OCI-LY1 (cell line): ENCODE measurements around the gene FGGY.

Experiments
- H2AFZ ChIP-seq: fragments of 200-600 bp; sonication (generic), shearing (Covaris generic); 2 replicates; pipeline ENCODE4 v1.6.0; 2014; ENCODE audit warnings: antibody characterized with exemption, mild to moderate bottlenecking, low read length
- H3F3A ChIP-seq: fragments of 200-600 bp; sonication (generic), shearing (Covaris generic); 2 replicates; pipeline ENCODE4 v1.6.0; 2014; ENCODE audit warnings: mild to moderate bottlenecking, antibody characterized with exemption, low read length, moderate library complexity; ENCODE audit not compliant: insufficient read depth
- H3K27ac ChIP-seq: fragments of 200-600 bp; sonication (generic); 2 replicates; pipeline ENCODE4 v1.5.1; 2014; ENCODE audit warnings: low read length, mixed run types, mild to moderate bottlenecking, low read depth; ENCODE audit not compliant: poor library complexity, severe bottlenecking
- H3K27me3 ChIP-seq: fragments of 200-600 bp; sonication (generic); 2 replicates; pipeline ENCODE4 v1.6.0; 2014; ENCODE audit warnings: antibody characterized with exemption, mild to moderate bottlenecking, low read length, moderate library complexity; ENCODE audit not compliant: insufficient read depth
- H3K36me3 ChIP-seq: fragments of 200-600 bp; sonication (generic); 2 replicates; pipeline ENCODE4 v1.6.1; 2014; ENCODE audit warnings: mild to moderate bottlenecking, antibody characterized with exemption, low read length, moderate library complexity, mixed read lengths; ENCODE audit not compliant: insufficient read depth
- H3K4me1 ChIP-seq: fragments of 200-600 bp; sonication (generic); 2 replicates; pipeline ENCODE4 v1.5.1; 2014; ENCODE audit warnings: mild to moderate bottlenecking, low read length, moderate library complexity; ENCODE audit not compliant: insufficient read depth, severe bottlenecking
- H3K4me2 ChIP-seq: fragments of 200-600 bp; sonication (generic), shearing (Covaris generic); 2 replicates; pipeline ENCODE4 v1.6.1; 2014; ENCODE audit warnings: low read length
- H3K4me3 ChIP-seq: fragments of 200-600 bp; sonication (generic); 2 replicates; pipeline ENCODE4 v1.5.1; 2014; ENCODE audit warnings: low read length, low read depth, mild to moderate bottlenecking, mixed read lengths; ENCODE audit not compliant: poor library complexity, severe bottlenecking
- H3K79me2 ChIP-seq: fragments of 200-600 bp; shearing (Covaris generic); 2 replicates; pipeline ENCODE4 v1.6.1; 2016; ENCODE audit warnings: mixed run types, low read length, mixed read lengths; ENCODE audit not compliant: insufficient read depth
- H3K9ac ChIP-seq: fragments of 200-600 bp; sonication (generic), shearing (Covaris generic); 2 replicates; pipeline ENCODE4 v1.6.1; 2014; ENCODE audit warnings: mild to moderate bottlenecking, low read length, mixed read lengths
- H3K9me2 ChIP-seq: fragments of 200-600 bp; sonication (generic), shearing (Covaris generic); 2 replicates; pipeline ENCODE4 v1.6.1; 2014; ENCODE audit warnings: low read depth, mild to moderate bottlenecking, low read length, mixed read lengths
- H3K9me3 ChIP-seq: fragments of 200-600 bp; shearing (Covaris generic); 2 replicates; pipeline ENCODE4 v1.6.1; 2014; ENCODE audit warnings: low read length, mixed read lengths
- H4K20me1 ChIP-seq: fragments of 200-600 bp; sonication (generic), shearing (Covaris generic); 2 replicates; pipeline ENCODE4 v1.6.0; 2016; ENCODE audit warnings: mild to moderate bottlenecking, low read length; ENCODE audit not compliant: insufficient read depth
- EZH2 ChIP-seq: fragments of 200-600 bp; sonication (generic), shearing (Covaris generic); IDR thresholded peaks from 2 replicates; pipeline ENCODE4 v1.8.0; 2017; ENCODE audit warnings: borderline replicate concordance, mixed run types, mild to moderate bottlenecking, antibody characterized with exemption, low read length, moderate library complexity, mixed read lengths
- TF ChIP-seq, protein P1 (sequence below): fragments of 200-600 bp; sonication (generic), shearing (Covaris generic); IDR thresholded peaks from 2 replicates; pipeline ENCODE4 v1.5.1; 2017; ENCODE audit warnings: mild to moderate bottlenecking, antibody characterized with exemption, low read length, moderate library complexity, mixed read lengths

FGGY gene

DNA sequence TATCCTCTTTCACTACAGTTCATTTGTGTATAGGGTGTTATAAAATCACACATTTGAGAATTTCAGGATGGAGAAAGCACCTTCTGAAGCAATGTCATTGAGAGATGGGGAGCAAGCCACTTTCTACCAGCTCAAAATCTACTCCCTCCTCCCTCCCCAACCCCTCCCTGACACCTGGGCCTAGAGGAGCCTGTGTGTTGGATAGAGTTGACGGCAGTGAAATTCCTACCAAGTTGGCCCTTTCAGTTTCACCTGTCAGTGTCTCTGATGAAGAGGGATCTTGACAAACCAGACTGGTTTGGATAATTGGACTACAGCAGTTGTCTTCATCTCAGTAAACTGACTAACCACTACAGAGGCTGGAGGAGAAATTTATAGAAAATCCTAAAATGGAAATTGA lies 392.8 kb downstream of the FGGY start:
- Histone ChIP-seq H3K4me1 (no peaks in the 10 kb centered on the region), H3K79me2 (no peaks in the 10 kb centered on the region), H3K9ac (no peak overlapping the region), H3K27ac (no peak overlapping the region), H3K36me3 (no peaks in the 10 kb centered on the region), H3K9me2 (no peaks in the 10 kb centered on the region), H3K27me3 (no peaks in the 10 kb centered on the region), H3K4me2 (no peak overlapping the region), H3F3A (no peaks in the 10 kb centered on the region), H4K20me1 (no peaks in the 10 kb centered on the region), H3K4me3 (no peak overlapping the region), H2AFZ (no peak overlapping the region), H3K9me3 (no peaks in the 10 kb centered on the region)
- TF ChIP-seq EZH2: no peak
- TF ChIP-seq, protein P1, sequence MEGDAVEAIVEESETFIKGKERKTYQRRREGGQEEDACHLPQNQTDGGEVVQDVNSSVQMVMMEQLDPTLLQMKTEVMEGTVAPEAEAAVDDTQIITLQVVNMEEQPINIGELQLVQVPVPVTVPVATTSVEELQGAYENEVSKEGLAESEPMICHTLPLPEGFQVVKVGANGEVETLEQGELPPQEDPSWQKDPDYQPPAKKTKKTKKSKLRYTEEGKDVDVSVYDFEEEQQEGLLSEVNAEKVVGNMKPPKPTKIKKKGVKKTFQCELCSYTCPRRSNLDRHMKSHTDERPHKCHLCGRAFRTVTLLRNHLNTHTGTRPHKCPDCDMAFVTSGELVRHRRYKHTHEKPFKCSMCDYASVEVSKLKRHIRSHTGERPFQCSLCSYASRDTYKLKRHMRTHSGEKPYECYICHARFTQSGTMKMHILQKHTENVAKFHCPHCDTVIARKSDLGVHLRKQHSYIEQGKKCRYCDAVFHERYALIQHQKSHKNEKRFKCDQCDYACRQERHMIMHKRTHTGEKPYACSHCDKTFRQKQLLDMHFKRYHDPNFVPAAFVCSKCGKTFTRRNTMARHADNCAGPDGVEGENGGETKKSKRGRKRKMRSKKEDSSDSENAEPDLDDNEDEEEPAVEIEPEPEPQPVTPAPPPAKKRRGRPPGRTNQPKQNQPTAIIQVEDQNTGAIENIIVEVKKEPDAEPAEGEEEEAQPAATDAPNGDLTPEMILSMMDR: no peak

DNA sequence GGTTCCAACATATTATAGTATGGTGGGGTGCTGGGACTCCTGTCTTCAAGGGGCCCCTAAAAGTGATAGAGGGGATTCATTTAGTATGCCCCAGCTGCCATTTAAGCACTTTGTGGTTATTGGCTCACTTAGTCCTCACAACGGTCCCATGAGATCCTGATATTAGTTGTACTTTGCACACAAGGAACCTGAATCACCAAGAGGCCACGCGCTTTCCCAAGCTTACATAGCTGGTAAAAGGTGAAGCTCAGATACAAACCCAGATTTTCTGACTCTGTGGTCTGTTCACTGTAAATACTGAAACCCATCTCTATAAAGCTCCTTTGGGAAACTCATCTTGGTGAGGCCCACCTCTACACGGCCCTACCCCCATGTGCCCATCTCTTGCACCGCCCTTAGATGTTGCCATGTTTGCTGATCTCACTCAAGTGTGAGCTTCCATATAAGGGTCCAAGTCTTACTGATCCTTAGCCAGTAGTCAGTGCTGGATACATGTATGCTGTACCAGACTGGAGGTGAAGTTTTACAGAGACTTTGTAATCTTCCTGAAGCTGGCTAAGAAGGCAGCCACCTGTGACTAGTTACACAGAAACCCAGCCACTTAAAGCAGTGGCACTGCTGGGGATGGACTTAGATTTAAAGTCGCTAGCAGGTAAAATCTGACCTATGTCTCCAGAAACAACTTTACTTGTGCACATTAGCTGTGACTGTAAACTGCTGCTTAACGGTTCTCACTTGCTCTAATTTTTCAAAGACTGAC lies 393.5 kb downstream of the FGGY start:
- no peak overlapping the region for H3K9ac ChIP-seq
- H3F3A ChIP-seq: no peaks in the 10 kb centered on the region
- H2AFZ ChIP-seq: no peak overlapping the region
- no peaks in the 10 kb centered on the region for H3K9me3 ChIP-seq
- H4K20me1 ChIP-seq: no peaks in the 10 kb centered on the region
- H3K4me3 ChIP-seq: no peak overlapping the region
- H3K9me2 ChIP-seq: no peaks in the 10 kb centered on the region
- H3K36me3 ChIP-seq: no peaks in the 10 kb centered on the region
- no peak overlapping the region for H3K27ac ChIP-seq
- no peaks in the 10 kb centered on the region for H3K27me3 ChIP-seq
- H3K79me2 ChIP-seq: no peaks in the 10 kb centered on the region
- no peak overlapping the region for H3K4me2 ChIP-seq
- H3K4me1 ChIP-seq: no peaks in the 10 kb centered on the region
- no peak for TF ChIP-seq EZH2
- TF ChIP-seq, protein P1: no peak

DNA sequence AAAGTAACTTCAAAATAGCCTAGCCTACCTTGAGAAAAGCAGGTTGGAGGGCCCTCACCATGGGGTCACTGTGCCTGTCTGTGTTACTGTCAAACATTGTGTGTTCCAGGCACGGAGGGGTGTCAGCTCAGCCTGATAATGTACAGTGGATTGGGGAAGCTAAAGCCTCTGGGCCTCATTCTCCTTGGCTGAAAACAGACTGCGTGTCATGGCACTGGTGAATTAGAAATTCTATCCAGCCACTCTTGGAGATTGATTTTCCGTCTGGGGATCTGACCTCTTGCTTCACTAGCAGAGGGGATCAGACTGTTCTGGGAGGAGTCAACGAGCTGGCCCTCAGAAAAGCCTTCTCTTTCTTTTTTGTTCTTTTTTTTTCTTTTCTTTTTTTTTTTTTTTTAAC lies 394.4 kb downstream of the FGGY start:
- TF ChIP-seq, protein P1: no peak
- no peak for TF ChIP-seq EZH2
- Histone ChIP-seq H3K27me3 (no peaks in the 10 kb centered on the region), H3K4me1 (no peaks in the 10 kb centered on the region)

More for the DNA sequence above, 394.4 kb downstream of the FGGY start:
- Histone ChIP-seq H3K9ac (no peak overlapping the region), H3K4me3 (no peak overlapping the region), H3F3A (no peaks in the 10 kb centered on the region), H4K20me1 (no peaks in the 10 kb centered on the region), H3K9me2 (no peaks in the 10 kb centered on the region), H2AFZ (no peak overlapping the region), H3K27ac (no peak overlapping the region), H3K79me2 (no peaks in the 10 kb centered on the region), H3K9me3 (no peaks in the 10 kb centered on the region), H3K4me2 (no peak overlapping the region), H3K36me3 (no peaks in the 10 kb centered on the region)
